GM23248 (cell line): ENCODE results near the gene PHOX2A.

Experiments
- EZH2 ChIP-seq: fragments of 200-600 bp; sonication (generic); IDR thresholded peaks from 2 replicates; pipeline ENCODE4 v1.6.1; 2018; ENCODE audit warnings: antibody characterized with exemption, mild to moderate bottlenecking; ENCODE audit not compliant: insufficient read depth, poor library complexity, severe bottlenecking
- EZH2phosphoT487 ChIP-seq: fragments of 200-600 bp; sonication (generic); IDR thresholded peaks from 2 replicates; pipeline ENCODE4 v1.6.1; 2018; ENCODE audit warnings: antibody characterized with exemption, moderate library complexity, mild to moderate bottlenecking, low read depth; ENCODE audit not compliant: insufficient read depth

GRCh38 chr11:72250661-72251464 lies 6.9 kb upstream of the PHOX2A start:
- TF ChIP-seq EZH2 (no peak), EZH2phosphoT487 (no peak)
